ENCODE data around the gene RAG2.

DNA sequence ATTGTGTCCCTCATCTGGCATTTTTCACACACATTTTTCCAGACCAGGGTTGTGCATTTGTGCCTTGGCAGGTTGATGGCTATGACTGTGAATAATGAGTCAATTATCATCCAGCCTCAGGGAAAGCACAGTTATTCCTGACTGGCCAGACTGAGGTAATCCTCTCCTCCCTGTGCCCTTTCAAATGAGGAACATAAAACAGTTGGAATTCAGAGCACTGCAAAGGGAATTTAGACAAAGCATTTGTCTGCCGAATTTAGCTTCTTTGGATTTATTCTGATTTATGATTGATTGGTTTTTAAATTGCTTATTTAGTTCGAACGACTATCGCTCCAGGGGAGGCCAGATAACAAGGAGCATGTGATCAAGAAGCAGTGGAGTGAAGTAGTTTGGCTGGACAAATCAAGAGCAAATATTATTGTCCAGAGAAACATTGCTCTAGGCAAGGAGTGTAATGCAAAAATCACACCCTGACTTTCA, 30.8 kb upstream of the RAG2 start:
- TF ChIP-seq, protein P1, sequence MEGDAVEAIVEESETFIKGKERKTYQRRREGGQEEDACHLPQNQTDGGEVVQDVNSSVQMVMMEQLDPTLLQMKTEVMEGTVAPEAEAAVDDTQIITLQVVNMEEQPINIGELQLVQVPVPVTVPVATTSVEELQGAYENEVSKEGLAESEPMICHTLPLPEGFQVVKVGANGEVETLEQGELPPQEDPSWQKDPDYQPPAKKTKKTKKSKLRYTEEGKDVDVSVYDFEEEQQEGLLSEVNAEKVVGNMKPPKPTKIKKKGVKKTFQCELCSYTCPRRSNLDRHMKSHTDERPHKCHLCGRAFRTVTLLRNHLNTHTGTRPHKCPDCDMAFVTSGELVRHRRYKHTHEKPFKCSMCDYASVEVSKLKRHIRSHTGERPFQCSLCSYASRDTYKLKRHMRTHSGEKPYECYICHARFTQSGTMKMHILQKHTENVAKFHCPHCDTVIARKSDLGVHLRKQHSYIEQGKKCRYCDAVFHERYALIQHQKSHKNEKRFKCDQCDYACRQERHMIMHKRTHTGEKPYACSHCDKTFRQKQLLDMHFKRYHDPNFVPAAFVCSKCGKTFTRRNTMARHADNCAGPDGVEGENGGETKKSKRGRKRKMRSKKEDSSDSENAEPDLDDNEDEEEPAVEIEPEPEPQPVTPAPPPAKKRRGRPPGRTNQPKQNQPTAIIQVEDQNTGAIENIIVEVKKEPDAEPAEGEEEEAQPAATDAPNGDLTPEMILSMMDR (IDR thresholded peaks at IDR 0.05), result no peak
- no peak for TF ChIP-seq TCF7L2 (IDR thresholded peaks at IDR 0.05; ENCODE audit: low read depth, low read length)
- no peak for TF ChIP-seq POLR2AphosphoS5 (IDR thresholded peaks at IDR 0.05; ENCODE audit: low read depth, low read length)
